GM19438 (cell line): Measurements from ENCODE around the gene KRTAP4-4.
"Not testable (repeated sequence)": the region's sequence is repeated elsewhere in the genome, so short reads cannot be mapped to it uniquely, and the experiment has no call there.

Source experiments
- ATAC-seq: cut with Tn5 transposase; IDR thresholded peaks from one replicate; pipeline ENCODE4 v1.9.1; 2021; ENCODE audit warnings: low read depth; ENCODE audit not compliant: unreplicated experiment

Gene KRTAP4-4

DNA sequence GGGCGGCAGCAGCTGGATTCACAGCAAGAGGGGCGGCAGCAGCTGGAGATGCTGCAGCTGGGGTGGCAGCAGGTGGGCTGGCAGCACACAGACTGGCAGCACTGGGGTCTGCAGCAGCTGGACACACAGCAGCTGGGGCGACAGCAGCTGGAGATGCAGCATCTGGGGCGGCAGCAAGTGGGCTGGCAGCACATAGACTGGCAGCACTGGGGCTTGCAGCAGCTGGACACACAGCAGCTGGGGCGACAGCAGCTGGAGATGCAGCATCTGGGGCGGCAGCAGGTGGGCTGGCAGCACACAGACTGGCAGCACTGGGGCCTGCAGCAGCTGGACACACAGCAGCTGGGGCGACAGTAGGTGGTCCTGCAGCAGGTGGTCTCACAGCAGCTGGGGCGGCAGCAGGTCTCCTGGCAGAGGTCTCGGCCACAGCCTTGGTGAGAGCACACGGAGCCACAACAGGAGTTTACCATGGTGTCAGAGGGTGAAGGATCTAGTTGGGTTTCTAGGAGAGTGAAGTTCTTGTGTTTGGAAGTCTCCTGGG is 42.6 kb downstream of the KRTAP4-4 start, which contains the start of gene KRTAP4-11:
Gene KRTAP4-11, minus strand, starts transcription at position 528 of the 541 bp plus-strand sequence. Its CDS starts 58 bp downstream, at position 470.
- not testable (repeated sequence) for ATAC-seq

GRCh38 chr17:41116297-41116696 is 44.3 kb downstream of the KRTAP4-4 start:
- no peak for ATAC-seq

GRCh38 chr17:41111151-41111885 is 49.2 kb downstream of the KRTAP4-4 start:
- no peak for ATAC-seq
